ENCODE results near the gene APBA1.

The APBA1 gene

DNA sequence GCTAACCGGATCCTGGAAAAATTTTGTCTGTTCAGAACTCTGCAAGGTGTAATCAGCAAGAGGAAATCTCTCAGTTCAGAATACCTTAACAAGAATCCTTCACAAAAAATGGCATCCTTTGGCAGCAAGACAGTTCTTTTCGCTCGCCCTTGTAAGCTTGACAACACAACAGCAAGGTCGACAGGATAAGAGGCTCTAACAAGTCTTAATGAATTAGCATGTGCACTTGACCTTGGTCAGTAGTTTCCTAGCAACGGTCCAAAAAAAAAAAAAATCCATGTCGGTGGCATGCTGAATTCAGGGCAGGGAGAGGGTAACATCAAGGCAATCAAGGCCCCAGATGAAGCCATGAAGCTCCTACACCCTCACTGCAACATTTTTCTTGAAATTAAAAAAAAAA lies 172.8 kb downstream of the APBA1 start:
- TF ChIP-seq, protein P1, sequence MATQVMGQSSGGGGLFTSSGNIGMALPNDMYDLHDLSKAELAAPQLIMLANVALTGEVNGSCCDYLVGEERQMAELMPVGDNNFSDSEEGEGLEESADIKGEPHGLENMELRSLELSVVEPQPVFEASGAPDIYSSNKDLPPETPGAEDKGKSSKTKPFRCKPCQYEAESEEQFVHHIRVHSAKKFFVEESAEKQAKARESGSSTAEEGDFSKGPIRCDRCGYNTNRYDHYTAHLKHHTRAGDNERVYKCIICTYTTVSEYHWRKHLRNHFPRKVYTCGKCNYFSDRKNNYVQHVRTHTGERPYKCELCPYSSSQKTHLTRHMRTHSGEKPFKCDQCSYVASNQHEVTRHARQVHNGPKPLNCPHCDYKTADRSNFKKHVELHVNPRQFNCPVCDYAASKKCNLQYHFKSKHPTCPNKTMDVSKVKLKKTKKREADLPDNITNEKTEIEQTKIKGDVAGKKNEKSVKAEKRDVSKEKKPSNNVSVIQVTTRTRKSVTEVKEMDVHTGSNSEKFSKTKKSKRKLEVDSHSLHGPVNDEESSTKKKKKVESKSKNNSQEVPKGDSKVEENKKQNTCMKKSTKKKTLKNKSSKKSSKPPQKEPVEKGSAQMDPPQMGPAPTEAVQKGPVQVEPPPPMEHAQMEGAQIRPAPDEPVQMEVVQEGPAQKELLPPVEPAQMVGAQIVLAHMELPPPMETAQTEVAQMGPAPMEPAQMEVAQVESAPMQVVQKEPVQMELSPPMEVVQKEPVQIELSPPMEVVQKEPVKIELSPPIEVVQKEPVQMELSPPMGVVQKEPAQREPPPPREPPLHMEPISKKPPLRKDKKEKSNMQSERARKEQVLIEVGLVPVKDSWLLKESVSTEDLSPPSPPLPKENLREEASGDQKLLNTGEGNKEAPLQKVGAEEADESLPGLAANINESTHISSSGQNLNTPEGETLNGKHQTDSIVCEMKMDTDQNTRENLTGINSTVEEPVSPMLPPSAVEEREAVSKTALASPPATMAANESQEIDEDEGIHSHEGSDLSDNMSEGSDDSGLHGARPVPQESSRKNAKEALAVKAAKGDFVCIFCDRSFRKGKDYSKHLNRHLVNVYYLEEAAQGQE (IDR thresholded peaks at IDR 0.05; ENCODE audit: insufficient replicate concordance, low read depth): no peak
- no peak for DNase-seq (ENCODE audit: low read depth in 1 of 2, low spot score in 1 of 2)
- Histone ChIP-seq H3K27ac (replicated peaks) (no peak overlapping the region), H3K4me3 (replicated peaks; ENCODE audit: insufficient read depth, low read length) (no peak overlapping the region), H3K27me3 (ENCODE audit: insufficient read depth, poor library complexity, severe bottlenecking) (peaks cover 3% of the 10 kb centered on the region)

DNA sequence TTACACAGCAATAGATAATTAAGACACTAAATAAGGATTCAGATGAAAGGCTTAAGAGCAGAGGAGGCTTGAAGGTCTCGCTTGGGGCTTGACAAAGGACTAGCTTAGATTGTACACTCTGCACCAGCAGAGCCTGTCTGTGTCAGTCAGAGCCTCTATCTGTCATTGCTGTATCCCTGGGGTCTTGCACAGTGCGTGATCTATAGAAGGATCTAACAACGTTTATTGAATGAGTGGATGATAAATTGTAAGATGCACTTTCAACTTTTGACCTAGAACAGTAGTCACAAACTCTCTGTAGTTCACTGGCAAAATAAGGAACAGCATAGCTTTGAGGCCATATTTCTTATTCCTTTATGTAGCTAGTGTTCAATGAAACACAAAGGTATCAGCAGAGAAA lies 173.7 kb downstream of the APBA1 start:
- Histone ChIP-seq H3K4me3 (replicated peaks; ENCODE audit: insufficient read depth, low read length) (no peak overlapping the region), H3K27ac (replicated peaks) (no peak overlapping the region), H3K27me3 (ENCODE audit: insufficient read depth, poor library complexity, severe bottlenecking) (peaks cover 3% of the 10 kb centered on the region)
- DNase-seq (ENCODE audit: low read depth in 1 of 2, low spot score in 1 of 2): no peak
- TF ChIP-seq, protein P2, sequence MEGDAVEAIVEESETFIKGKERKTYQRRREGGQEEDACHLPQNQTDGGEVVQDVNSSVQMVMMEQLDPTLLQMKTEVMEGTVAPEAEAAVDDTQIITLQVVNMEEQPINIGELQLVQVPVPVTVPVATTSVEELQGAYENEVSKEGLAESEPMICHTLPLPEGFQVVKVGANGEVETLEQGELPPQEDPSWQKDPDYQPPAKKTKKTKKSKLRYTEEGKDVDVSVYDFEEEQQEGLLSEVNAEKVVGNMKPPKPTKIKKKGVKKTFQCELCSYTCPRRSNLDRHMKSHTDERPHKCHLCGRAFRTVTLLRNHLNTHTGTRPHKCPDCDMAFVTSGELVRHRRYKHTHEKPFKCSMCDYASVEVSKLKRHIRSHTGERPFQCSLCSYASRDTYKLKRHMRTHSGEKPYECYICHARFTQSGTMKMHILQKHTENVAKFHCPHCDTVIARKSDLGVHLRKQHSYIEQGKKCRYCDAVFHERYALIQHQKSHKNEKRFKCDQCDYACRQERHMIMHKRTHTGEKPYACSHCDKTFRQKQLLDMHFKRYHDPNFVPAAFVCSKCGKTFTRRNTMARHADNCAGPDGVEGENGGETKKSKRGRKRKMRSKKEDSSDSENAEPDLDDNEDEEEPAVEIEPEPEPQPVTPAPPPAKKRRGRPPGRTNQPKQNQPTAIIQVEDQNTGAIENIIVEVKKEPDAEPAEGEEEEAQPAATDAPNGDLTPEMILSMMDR (IDR thresholded peaks at IDR 0.05; ENCODE audit: insufficient read depth, low read length): no peak
- TF ChIP-seq GABPA (IDR thresholded peaks at IDR 0.05; ENCODE audit: low read depth) (no peak), SPI1 (IDR thresholded peaks at IDR 0.05; ENCODE audit: borderline replicate concordance, low read depth) (no peak), POLR2AphosphoS5 (IDR thresholded peaks at IDR 0.05; ENCODE audit: low read depth) (no peak)
- TF ChIP-seq, protein P1 (IDR thresholded peaks at IDR 0.05; ENCODE audit: insufficient replicate concordance, low read depth): no peak

DNA sequence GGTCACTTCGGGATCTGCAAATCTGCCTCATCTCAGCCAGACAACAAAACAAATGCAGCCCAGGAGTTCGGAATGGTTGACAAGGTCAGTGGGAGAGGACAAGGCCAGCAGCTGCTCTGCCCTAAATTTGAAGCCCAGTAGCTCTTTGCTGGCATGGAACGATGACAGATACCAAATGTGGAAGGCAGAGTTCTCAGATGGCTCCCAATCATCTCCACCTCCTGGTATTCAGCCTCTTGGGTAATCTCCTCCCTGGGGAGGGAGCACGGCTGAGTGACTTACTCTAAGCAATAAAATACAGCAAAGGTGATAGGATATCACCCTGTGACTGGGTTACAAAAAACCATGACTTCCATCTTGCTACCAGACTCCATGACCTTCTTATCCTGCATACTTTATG lies 174.4 kb downstream of the APBA1 start:
- DNase-seq (ENCODE audit: low read depth in 1 of 2, low spot score in 1 of 2): no peak
- Histone ChIP-seq H3K27ac (replicated peaks) (no peak overlapping the region), H3K27me3 (ENCODE audit: insufficient read depth, poor library complexity, severe bottlenecking) (peaks cover 3% of the 10 kb centered on the region), H3K4me3 (replicated peaks; ENCODE audit: insufficient read depth, low read length) (no peak overlapping the region)
- TF ChIP-seq POLR2AphosphoS5 (IDR thresholded peaks at IDR 0.05; ENCODE audit: low read depth) (no peak), GABPA (IDR thresholded peaks at IDR 0.05; ENCODE audit: low read depth) (no peak), SPI1 (IDR thresholded peaks at IDR 0.05; ENCODE audit: borderline replicate concordance, low read depth) (no peak)
- TF ChIP-seq, protein P2 (IDR thresholded peaks at IDR 0.05; ENCODE audit: insufficient read depth, low read length): no peak
- TF ChIP-seq, protein P1 (IDR thresholded peaks at IDR 0.05; ENCODE audit: insufficient replicate concordance, low read depth): no peak
